Measurements from ENCODE around the gene MAP4K1.

GRCh38 chr19:38583985-38584305, 33.8 kb downstream of the MAP4K1 start:
- no peak for TF ChIP-seq ZC3H11A (IDR thresholded peaks at IDR 0.05)
- TF ChIP-seq PHF8 (IDR thresholded peaks at IDR 0.05; ENCODE audit: borderline replicate concordance, low read depth) = no peak
- TF ChIP-seq HEYL (CRISPR knock-in tag; IDR thresholded peaks at IDR 0.05) = no peak
- TF ChIP-seq POLR2A (IDR thresholded peaks at IDR 0.05; ENCODE audit: low read length) = no peak
- no peak for TF ChIP-seq RAD21 (conservative IDR thresholded peaks at IDR 0.05 in 1 of 2, IDR thresholded peaks at IDR 0.05 in 1 of 2)
- no peak for TF ChIP-seq MAX (IDR thresholded peaks at IDR 0.05)
- no peak for TF ChIP-seq POLR2AphosphoS2 (conservative IDR thresholded peaks at IDR 0.05; ENCODE audit: low read length)
- TF ChIP-seq CTCF (IDR thresholded peaks at IDR 0.05) = no peak
- no peak for TF ChIP-seq REST (IDR thresholded peaks at IDR 0.05)
